GM12874 (cell line): Measurements from ENCODE around the gene CENPH.

Experiments
- CTCF ChIP-seq: IDR thresholded peaks from 2 replicates; pipeline ENCODE4 v1.5.1; 2011; ENCODE audit warnings: low read depth, mild to moderate bottlenecking, control low read depth, low read length, moderate library complexity; ENCODE audit not compliant: insufficient read depth

Gene CENPH

GRCh38 chr5:69231281-69231680 lies 41.9 kb downstream of the CENPH start:
- no peak for TF ChIP-seq CTCF

GRCh38 chr5:69231851-69232250 lies 42.5 kb downstream of the CENPH start:
- no peak for TF ChIP-seq CTCF

GRCh38 chr5:69234457-69235268 lies 45.3 kb downstream of the CENPH start, which contains the start of gene CDK7:
CDK7 (plus strand) TSS chr5:69234886; CDS start chr5:69234976, 90 bp downstream.
- no peak for TF ChIP-seq CTCF

GRCh38 chr5:69237877-69238276 lies 48.5 kb downstream of the CENPH start:
- TF ChIP-seq CTCF = no peak

- no peak for TF ChIP-seq CTCF
Measured at GRCh38 chr5:69238760-69239251, 49.4 kb downstream of the CENPH start.

GRCh38 chr5:69242215-69242927 lies 53.0 kb downstream of the CENPH start:
- TF ChIP-seq CTCF = no peak

GRCh38 chr5:69245031-69245430 lies 55.6 kb downstream of the CENPH start:
- TF ChIP-seq CTCF = no peak
